ENCODE results near the gene COL4A1.

COL4A1 gene

DNA sequence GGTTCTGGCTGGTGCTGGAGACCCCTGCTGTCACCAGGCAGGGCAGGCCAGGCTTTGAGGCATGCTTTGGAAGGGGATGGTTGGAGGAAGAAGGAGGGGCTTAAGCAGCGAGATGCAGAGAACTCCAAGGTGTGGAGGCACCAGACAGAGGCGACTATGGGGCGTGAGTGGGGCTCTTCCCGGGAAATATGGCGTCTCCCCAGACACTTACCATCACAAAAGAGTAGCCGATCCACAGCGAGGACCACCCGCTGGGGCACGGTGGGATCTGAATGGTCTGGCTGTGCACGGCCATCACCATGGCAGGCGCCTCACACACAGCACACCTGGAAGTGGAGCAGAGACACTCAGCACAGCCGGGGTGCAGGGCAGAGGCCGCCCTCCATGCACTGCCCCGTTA is 151.9 kb downstream of the COL4A1 start:
- DNase-seq = no peak

DNA sequence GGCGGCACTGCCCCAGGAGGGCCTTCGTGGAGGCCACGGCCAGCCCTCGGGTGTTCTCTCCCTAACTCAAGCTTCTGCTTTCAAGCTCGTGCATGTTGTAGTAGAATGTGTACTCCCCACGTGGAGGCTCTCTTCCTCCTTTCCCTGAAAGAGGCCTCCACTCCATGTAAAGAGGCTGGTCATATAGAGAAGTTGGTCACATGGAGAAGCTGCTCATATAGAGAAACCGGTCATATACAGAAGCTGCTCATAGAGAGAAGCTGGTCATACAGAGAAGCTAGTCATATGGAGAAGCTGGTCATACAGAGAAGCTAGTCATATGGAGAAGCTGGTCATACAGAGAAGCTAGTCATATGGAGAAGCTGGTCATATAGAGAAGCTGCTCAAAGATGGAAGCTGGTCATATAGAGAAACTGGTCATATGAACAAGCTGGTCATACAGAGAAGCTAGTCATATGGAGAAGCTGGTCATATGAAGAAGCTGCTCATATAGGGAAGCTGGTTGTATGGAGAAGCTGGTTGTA is 152.5 kb downstream of the COL4A1 start:
- DNase-seq = no peak

DNA sequence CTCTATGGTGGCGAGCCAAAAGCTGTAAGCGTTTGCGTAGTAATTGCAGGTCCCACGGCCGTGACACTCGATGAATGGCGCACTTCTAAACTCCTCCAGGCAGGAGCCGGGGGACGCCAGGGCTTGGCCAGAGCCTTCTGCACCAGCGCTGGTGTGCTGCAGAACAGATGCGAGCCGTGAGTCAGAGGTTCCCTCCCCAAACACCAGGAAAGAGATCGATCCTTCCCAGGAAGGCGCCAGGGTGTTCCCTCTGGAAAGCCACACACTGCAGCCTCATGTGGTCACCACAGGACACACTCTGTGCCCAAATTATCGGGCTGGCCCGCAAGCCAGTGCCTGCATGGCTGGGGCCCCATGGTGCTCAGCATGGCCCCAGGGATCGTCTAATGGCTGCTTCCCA is 154.6 kb downstream of the COL4A1 start:
- DNase-seq = no peak

DNA sequence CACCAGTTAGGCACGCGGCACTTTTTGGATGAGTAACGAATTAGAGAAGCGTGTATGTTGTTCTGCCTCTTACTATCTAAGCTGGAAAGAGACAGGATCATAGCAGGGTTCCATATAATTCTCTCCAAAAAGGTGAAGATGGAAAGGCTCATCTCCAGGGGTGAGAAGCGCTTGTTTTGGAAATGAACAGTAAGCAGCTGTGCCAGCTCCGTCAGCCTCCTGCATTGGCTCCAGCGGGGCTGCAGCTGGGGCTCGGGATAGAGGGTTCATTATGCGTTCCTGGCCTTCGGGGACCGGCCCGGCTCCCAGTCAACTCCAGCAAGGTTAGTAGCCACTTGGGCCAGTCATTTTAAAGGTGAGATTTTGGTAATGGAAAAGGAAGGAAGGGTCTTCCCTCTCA is 155.5 kb downstream of the COL4A1 start:
- DNase-seq = no peak

DNA sequence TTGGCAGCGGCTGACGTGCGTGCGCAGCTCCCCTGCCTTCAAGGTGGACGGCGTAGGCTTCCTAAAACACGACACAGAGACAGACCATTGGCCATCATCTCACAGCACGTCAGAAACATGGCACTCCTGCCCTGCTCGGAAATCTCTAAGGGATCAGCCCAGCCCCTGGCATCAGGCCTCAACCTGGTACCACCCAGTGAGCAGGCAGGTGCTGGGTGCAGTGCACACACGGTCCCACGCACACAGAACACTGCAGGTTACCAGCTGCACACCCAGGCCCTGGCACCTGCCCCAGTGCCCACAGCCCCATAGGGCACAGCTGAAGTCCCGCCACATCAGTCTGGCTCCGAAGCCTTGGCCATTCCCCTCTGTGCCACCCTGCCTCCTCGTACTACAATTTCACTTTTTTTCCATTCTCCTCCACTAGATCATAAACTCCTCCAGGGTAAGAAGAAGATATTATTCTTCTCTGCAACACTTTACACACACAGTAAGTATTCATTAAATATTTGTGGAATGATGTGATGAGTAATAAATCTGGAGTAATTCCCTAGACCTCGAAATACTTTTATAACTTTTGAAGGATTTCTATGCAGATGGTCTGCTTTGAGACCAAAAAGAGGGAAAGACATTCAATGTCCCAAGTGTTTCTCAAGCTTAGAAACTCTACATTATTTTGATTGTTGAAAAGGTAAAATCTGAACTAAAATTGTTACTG is 156.4 kb downstream of the COL4A1 start:
- no peak for DNase-seq

DNA sequence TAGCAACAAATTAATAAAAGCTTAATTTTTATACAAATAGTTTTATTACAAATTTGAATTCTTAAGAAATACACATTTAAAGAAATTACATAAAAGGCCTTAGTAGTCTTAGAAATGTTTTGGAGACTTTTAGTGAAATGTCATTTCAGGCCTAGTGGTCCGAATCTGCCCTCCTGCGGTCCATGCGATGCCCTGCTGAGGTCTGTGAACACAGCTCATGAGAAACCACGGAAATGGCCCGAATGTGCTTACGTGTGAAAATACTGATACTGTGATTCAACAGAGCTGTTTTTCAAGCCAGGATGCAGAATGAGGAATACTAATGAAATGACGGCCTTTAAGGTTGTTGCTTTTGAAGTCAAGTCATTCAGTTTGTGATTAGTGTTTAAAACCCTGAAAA is 157.9 kb downstream of the COL4A1 start:
- no peak for DNase-seq

DNA sequence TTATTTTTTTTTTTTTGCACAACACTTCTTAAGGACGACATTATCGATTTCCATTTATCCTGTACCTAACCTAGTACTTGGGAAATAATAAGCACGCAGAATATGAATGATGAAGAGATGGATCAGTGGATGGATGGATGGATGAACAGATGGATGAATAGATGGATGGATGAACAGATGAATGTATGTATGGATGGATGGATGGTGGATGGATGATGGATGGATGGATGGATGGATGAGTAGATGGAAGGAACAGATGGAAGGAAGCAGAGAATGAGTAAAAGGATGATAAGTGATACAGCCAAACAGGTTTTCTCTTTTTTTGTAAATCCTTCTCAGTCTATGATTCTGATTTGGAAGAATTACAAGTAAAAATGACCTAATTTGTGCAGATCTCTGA is 166.9 kb downstream of the COL4A1 start:
- DNase-seq = no peak

DNA sequence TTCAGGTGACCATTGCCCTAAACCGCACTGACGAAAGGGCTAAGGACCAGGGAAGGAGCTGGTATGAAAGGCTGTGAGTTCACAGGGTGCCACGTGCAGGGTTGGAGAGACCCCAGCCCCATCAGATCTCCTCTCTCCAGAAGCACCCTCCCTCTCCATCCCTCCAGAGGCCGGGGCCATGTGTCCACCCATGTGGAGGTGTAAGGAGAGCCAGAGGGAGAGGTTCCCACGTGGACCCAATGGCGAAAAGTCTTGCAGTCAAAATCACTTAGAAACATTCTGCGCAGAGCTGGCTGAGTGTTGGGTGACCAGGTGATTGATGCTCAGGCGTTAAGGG is 168.3 kb downstream of the COL4A1 start:
- no peak for DNase-seq

DNA sequence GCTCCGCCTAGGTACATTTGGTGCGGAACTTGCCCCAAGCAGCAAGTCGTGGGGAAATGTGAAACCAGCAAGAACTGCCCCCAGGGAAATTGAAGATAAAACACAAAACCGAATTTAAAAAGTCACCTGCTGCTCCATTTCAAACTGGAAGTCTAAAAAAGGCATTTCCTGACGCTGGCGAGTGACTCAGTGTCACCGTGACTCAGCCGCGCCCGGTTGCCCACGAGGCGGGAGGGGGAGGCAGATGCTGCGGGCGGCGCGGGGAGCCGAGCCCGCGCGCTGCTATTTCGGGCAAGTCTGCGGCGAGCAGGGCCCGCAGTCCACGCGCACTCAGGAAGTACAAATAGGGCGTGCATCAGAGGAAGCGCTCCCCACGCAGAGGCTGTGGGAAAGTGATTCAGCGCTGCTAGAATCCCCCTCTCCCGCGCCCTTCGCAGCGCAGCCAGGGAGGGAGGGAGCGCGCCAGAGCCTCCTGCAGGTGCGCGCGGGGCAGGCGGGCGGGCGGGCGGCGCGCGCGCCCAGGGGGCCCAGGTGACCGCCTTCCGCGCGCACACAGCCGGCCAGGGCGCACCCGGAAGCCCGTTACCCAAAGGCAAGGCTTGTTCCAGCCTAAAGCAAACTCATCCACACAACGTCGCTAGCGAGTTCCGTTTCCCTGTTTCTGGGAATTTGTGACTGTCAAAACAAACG is 168.8 kb downstream of the COL4A1 start:
- DNase-seq = peak; percentile 32

DNA sequence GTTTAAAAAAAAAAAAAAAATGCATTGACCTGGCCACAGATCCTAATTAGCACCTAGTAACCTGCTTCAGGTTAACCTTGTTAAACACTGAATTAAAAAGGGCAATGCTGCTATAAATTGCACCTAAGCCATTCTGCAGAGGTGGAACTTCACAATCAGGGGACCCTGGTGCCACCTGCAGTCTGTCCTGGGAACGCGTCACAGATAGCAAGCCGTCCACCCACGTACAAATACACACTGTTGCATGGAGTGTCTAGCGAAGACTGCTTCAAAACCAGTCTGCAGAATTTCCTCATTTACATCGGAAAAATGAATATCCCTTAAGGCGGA is 169.3 kb downstream of the COL4A1 start:
- peak; percentile 10 for DNase-seq

DNA sequence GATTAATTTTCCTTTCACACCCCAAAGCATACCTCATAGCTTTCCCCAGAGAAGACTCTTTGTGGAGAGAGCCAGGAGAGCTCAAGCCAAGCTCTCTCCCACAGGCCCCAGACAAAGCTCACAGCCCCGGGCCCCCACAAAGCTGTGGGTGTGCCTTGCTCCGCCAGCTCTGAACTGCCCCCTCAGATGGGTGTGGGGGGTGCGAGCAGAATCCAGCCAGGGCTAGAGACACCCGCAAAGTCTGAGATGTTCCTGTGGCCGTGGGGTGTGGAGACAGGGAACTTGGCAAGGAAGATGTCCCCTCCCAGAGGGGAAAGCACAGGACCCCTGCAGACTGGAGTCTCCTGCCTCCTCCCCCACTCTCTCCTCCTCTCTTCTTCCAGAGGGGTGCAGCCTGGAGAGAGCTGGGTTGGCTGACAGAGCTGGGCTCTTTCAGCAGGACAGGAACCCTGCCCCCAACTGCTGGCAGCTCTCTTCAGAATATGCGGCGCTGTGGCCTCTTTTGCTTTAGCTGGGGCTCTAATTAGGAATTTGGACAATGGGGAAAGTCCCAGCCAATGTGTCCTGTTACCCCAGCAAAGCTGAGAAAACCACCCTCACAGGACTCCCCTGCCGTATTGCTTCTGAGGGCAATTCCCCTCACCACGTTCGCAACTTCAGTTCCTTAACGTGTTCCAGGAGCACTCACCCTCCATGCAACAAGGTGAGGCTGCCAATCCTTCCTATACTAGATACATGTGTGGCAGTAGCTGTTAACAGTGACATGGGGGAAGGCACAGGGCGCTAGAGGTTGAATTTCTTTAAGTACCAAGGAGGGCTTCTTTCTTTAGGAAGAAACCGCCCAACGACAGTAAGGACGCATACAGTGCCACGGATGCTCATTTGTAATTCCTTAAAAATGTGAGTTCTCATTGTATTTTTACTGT is 170.0 kb downstream of the COL4A1 start:
- no peak for DNase-seq

DNA sequence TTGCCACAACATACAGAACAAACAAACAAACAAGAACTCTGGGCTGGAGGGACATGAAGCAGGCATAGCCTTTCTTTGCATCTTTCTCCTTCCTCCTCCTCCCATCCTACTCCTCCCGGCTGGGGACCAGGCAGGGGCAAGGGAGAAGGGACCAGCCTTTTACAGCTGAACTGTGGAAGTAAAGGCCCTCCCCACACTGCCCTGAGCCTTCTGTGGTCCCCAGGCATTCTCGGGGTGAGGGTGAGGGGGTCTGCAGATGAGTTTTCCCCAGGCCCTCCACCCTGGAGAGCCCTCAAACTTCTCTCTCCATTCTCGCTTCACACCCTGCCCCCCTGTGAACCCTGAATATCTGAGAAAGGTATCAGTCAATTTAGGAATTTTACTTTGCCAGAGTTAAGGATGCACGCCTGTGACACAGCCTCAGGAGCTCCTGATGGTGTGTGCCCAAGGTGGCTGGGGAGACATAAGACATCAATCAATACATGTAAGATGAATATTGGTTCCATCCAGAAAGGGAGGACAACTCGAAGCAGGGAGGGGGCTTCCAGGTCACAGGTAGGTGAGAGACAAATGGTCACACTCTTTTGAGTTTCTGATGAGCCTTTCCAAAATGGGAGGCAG is 170.9 kb downstream of the COL4A1 start:
- no peak for DNase-seq

DNA sequence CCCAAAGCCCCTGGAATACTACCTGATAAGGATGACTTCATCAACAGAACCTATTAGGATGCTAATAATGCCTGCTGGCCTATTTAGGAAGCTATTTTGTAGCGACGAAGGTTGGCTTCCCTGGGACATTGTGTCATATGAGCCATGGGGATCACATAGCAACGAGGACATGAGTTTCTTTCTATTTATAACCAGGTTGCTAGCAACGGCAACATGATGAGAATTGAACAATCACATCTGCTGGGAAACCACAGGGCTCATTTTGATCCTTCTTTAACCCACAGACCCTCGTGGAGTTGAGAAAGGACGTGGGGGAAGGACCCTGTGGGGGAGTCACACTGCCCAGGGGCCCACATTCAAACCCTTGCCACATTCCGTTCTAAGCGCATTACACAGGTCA is 172.2 kb downstream of the COL4A1 start:
- DNase-seq = no peak

DNA sequence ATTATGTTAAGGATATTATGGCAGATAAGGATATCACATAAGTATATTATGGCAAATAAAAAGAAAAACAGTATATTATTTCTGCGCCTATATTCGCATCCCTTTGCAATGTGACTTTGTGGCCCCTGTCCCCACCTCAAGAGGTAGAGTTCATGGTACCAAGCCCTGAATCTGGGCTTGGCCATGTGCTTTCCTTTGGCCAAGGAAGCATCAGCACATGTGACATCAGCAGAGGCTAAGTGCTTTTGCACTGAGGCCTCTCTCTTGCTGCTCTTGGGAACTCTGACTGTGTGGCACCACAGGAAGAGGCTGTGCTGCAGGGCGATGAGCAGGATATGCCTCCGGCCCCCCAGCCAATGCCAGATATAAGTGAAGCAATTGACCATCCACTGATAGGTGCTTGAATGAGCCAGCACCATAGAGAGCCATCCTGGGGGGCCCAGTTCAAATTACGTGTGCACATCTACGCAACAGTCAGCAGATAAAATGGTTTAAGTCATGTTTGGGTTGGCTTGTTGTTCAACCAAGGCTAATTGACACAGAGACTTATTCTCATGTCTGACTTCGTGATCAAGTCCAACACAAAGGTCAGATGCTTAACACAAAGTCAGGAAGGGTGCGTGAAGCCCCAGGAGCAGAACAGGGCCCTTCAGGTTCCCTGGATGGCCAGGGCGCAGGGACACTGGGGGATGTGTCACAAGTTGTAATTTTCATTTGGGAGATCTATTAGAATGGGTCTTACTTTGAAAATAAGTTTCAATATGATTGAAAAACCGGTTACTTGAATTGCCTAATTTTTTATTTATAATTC is 173.3 kb downstream of the COL4A1 start:
- DNase-seq = no peak

DNA sequence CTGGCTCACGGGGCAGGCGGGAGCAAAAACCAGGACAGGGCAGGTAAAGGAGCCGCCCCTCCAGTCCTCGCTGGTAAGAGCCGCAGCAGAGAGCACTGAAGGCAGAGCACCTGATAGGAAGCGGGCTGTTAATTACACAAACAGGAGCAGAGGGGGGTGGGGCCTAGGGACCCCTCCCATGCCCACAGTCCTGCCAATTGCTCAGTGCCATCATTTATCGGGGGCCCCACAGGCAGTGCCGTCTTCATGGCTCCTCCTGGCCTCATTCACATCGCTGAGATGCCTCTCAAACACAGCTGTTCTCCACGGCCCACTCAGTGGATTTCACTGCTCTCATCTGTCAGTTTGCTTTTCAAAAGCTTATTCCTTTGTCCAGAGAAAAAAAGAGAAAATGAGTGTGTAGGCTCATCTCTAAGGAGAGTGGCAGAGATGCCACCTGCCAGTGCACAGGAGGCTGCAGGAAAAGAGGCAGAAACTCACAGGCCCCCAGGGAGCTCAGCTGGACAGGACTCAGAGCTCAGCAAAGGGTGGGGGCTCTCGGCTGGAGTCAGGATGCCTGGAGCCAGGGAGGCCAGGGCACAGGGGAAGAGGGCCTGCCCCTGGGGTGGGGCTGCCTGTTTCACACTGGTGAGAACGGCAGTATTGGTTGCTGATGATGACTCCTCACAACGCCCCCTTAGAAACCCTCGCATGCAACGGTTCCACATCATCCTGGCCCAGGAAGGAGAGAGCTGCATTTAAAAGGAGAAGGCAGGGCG is 174.6 kb downstream of the COL4A1 start:
- DNase-seq = no peak

DNA sequence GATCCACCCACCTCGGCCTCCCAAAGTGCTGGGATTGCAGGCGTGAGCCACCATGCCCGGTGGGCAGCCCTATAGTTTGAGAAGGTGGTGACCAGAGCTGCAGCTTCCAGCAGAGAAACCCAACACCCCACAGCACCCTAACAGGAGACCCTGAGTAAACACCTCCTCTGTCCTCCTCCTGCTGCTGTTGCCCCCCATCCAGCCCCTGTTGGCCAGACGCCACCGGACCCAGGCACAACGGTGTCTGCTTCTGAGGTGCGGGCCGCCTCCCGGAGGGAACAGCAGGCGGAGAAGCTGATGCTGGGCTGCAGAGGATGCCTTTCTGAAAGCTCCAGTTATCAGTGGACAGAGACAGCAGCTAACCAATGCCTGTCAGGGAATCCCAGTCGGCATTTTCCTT is 175.5 kb downstream of the COL4A1 start:
- DNase-seq = no peak

DNA sequence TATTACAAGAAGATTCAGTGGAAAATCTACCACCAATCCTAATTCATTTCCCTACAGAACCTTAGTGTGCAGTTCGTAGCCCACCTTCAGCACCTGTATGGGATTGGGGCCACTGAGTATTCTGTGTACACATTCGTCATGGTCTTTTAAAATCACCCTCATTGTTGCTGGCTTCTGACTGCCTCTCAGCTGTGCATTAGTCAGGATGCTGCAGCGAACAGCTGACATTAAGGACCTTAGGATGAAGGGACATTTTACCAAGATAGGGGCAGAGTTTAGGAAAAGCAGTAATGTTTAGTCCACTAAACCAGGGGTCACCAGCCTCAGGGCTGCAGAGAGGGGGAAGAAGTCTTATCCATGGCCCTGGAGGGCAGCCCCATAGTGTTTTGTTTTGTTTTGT is 176.5 kb downstream of the COL4A1 start:
- DNase-seq = no peak

DNA sequence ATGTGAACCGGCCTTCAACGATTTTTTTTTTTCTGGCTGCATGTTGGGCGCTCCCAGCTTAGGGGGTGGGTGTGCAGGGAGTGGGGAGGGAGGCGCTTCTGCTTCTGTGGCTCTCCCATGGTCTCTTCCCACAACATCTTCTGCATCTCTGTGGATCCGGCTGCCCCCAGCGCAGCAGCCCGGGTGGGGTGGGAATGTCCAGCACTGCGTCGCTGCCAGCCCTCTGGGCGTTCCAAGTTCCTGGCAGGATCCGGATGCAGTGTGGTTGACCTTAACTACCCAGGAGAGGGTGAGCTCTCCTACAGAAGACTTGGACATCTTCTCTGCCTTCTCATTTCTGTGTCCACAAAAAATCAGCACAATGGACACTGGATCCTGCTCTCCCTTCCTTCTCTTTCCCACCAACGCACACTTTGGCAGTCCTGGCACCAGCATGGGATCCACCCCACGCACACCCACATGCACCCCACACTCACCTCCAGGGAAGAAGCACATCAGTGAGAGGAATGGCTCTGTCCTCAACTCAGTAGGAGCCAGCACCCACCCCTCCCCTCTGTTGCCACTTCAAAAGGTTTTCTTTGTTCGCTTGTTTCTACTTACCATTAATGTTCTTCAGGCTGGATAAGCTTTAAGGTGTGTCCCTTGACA is 177.3 kb downstream of the COL4A1 start:
- DNase-seq = no peak

DNA sequence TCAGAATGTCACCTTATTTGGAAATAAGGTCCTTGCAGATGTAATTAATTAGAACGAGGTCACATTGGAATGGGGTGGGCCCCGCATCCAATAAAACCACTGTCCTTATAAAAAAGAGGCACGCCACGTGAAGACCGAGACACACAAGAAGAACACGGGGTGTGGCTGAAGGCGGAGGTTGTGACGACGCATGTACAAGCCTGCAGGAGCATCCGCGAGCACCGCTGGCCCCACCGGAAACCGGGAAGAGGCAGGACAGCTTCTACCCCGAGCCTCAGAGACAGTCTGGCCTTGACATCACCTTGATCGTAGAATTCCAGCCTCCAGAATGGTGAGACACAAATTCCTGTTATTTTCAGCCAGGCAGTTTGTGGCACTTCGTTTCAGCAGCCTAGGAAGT is 177.9 kb downstream of the COL4A1 start:
- no peak for DNase-seq

DNA sequence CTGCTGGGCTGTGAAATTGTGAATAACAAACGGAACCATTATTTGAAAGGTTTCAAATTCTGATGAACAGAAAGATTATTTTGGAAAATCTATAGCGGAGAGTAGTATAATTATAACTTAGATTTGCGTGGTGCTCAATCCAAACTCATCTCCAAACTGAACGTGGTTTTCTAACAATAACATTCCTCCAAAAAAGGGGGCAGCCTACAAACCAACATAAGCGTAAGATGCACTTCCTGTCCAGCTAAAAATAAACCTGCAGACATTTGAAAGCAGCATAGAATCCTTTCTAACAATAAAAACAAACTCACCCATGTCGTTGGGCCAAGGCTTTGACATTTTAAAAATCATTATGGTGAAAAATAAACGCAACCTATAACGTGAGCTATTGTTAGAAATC is 178.4 kb downstream of the COL4A1 start:
- DNase-seq = no peak

DNA sequence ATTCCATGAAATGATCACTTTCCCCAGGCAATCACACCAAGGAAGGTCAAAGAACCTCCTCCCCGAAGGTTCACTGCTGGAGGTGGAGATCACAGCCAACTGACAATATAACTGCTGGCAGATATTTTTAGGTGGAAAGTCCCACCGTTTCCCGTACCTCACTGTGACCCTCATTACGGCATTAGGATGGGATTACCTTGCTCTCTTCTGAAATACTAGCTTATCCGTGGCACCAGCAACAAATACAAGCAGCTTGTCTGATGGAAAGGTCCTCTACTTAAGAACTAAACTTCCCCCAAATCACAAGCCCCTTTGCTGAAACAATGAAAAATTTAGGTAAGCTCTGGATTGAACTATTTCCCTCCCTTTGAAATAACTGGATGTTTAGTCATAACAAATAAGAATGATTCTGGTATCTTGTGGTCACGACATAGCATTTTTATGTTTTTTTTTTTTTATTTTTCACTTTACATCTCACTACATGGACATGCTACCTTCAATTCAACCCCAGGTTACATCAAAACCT is 178.9 kb downstream of the COL4A1 start:
- DNase-seq = no peak

Data from CD4-positive, alpha-beta T cell treated with Interleukin-10 for 1 hour (primary cell).